Measurements from ENCODE around the gene CNTN4. TPM values are rescaled to one million over a fixed set of nuclear protein-coding genes. Genes with fewer than 3 reads are reported as not detected.

Gene CNTN4
- total RNA-seq, 1 donor from 2014 or later, result not detected

DNA sequence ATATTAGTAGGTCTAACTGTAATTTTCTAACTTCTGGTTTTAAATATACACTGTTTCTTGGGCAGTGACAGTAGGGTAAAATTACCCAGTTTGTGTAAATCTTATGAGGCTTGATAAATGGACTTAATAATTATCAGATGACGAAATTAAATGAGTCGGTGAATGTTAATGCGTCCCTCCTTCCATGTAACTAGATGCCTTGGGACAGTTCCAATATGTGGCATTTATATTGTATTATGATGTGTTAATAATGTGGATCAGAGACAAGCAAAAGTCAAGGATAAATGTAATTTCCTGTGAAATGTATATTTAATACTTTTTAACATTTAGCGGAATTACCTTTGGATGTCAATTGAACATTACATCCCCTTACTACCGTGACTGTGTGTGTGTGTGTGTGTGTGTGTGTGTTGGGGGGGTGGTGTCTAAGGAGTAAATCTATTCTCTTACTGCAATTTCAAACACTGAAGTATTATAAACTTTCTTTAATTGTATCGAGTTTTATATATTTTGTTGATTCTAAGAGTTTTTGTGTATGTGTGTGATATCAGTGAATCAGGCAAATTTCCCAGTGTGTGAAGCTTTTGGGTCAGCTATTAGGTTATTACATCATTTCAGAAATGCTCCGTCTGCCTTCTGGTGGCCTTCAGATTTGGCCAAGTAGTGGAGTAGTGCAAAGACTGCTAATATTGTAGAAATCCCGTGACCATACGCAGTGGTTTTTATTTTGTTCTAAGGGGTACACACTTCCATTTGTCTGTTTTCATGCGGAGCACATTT, 50.1 kb downstream of the CNTN4 start:
- Histone ChIP-seq H3K9me3 (ENCODE audit: insufficient read depth, low read depth, low read length) (no peaks in the 10 kb centered on the region), H4K20me1 (ENCODE audit: insufficient read depth, low read length) (no peaks in the 10 kb centered on the region), H3K4me1 (ENCODE audit: insufficient read depth, low read length) (no peaks in the 10 kb centered on the region), H3K27ac (ENCODE audit: low read depth, low read length) (no peak overlapping the region), H3K36me3 (ENCODE audit: insufficient read depth, low read length) (no peaks in the 10 kb centered on the region), H3K79me2 (ENCODE audit: insufficient read depth, low read length) (no peaks in the 10 kb centered on the region), H3K9ac (ENCODE audit: low read length) (no peak overlapping the region), H3K4me2 (ENCODE audit: low read length) (no peak overlapping the region), H2AFZ (ENCODE audit: low read depth, low read length) (no peak overlapping the region), H3K27me3 (ENCODE audit: insufficient read depth, low read length) (no peaks in the 10 kb centered on the region), H3K4me3 (ENCODE audit: insufficient read depth, low read depth, low read length) (no peak overlapping the region)
- Mint-ChIP-seq H3K4me1 (ENCODE audit: low read depth, unreplicated experiment) (no peaks in the 10 kb centered on the region), H3K9me3 (ENCODE audit: unreplicated experiment) (peaks cover 4% of the 10 kb centered on the region), H3K27ac (ENCODE audit: unreplicated experiment) (no peak overlapping the region), H3K36me3 (ENCODE audit: low read depth, unreplicated experiment) (no peaks in the 10 kb centered on the region), H3K4me3 (ENCODE audit: unreplicated experiment) (no peak overlapping the region), H3K27me3 (ENCODE audit: low read depth, unreplicated experiment) (no peaks in the 10 kb centered on the region)
- DNase-seq (ENCODE audit: low read depth), result no peak
- no peak for FAIRE-seq
- TF ChIP-seq, protein P1, sequence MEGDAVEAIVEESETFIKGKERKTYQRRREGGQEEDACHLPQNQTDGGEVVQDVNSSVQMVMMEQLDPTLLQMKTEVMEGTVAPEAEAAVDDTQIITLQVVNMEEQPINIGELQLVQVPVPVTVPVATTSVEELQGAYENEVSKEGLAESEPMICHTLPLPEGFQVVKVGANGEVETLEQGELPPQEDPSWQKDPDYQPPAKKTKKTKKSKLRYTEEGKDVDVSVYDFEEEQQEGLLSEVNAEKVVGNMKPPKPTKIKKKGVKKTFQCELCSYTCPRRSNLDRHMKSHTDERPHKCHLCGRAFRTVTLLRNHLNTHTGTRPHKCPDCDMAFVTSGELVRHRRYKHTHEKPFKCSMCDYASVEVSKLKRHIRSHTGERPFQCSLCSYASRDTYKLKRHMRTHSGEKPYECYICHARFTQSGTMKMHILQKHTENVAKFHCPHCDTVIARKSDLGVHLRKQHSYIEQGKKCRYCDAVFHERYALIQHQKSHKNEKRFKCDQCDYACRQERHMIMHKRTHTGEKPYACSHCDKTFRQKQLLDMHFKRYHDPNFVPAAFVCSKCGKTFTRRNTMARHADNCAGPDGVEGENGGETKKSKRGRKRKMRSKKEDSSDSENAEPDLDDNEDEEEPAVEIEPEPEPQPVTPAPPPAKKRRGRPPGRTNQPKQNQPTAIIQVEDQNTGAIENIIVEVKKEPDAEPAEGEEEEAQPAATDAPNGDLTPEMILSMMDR (IDR thresholded peaks at IDR 0.05; ENCODE audit: insufficient read depth, low read depth, low read length), result no peak
- TF ChIP-seq EZH2 (IDR thresholded peaks at IDR 0.05; ENCODE audit: insufficient read depth, low read length), result no peak

DNA sequence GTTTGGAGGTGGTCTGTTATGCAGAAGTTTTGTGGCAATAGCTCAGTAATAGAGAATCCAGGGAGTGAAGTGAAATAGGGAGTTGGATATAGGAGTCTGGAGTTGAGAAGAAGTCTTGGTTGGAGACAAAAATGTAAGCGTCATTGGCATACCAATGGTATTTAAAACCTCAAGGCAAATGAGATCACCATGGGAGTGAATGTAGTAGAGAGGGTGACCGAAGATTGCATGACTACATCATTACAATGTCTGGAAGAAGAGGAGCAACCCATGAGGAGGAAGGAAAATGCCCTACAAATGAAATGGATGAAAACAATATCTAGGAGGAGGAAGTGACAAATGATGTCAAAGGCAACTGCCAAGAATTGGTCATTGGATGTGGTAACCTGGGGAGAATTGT, 54.4 kb downstream of the CNTN4 start:
- Mint-ChIP-seq H3K9me3 (ENCODE audit: unreplicated experiment) (peaks cover 5% of the 10 kb centered on the region), H3K4me3 (ENCODE audit: unreplicated experiment) (no peak overlapping the region), H3K27me3 (ENCODE audit: low read depth, unreplicated experiment) (no peaks in the 10 kb centered on the region), H3K27ac (ENCODE audit: unreplicated experiment) (no peak overlapping the region), H3K4me1 (ENCODE audit: low read depth, unreplicated experiment) (no peaks in the 10 kb centered on the region), H3K36me3 (ENCODE audit: low read depth, unreplicated experiment) (no peaks in the 10 kb centered on the region)
- Histone ChIP-seq H3K4me2 (ENCODE audit: low read length) (no peak overlapping the region), H3K27ac (ENCODE audit: low read depth, low read length) (no peak overlapping the region), H3K4me3 (ENCODE audit: insufficient read depth, low read depth, low read length) (no peak overlapping the region), H3K36me3 (ENCODE audit: insufficient read depth, low read length) (no peaks in the 10 kb centered on the region), H2AFZ (ENCODE audit: low read depth, low read length) (no peak overlapping the region), H3K9me3 (ENCODE audit: insufficient read depth, low read depth, low read length) (no peaks in the 10 kb centered on the region), H3K4me1 (ENCODE audit: insufficient read depth, low read length) (no peaks in the 10 kb centered on the region), H3K79me2 (ENCODE audit: insufficient read depth, low read length) (no peaks in the 10 kb centered on the region), H3K9ac (ENCODE audit: low read length) (no peak overlapping the region), H3K27me3 (ENCODE audit: insufficient read depth, low read length) (no peaks in the 10 kb centered on the region), H4K20me1 (ENCODE audit: insufficient read depth, low read length) (no peaks in the 10 kb centered on the region)
- no peak for FAIRE-seq
- no peak for DNase-seq (ENCODE audit: low read depth)
- no peak for TF ChIP-seq EZH2 (IDR thresholded peaks at IDR 0.05; ENCODE audit: insufficient read depth, low read length)
- TF ChIP-seq, protein P1 (IDR thresholded peaks at IDR 0.05; ENCODE audit: insufficient read depth, low read depth, low read length), result no peak

- no peaks in the 10 kb centered on the region for H3K36me3 ChIP-seq (ENCODE audit: insufficient read depth, low read length)
- H3K4me1 ChIP-seq (ENCODE audit: insufficient read depth, low read length), result no peaks in the 10 kb centered on the region
- H3K27ac Mint-ChIP-seq (ENCODE audit: unreplicated experiment), result no peak overlapping the region
- H3K4me3 Mint-ChIP-seq (ENCODE audit: unreplicated experiment), result no peak overlapping the region
- no peaks in the 10 kb centered on the region for H3K4me1 Mint-ChIP-seq (ENCODE audit: low read depth, unreplicated experiment)
- peaks cover 5% of the 10 kb centered on the region for H3K9me3 Mint-ChIP-seq (ENCODE audit: unreplicated experiment)
- H3K79me2 ChIP-seq (ENCODE audit: insufficient read depth, low read length), result no peaks in the 10 kb centered on the region
- no peaks in the 10 kb centered on the region for H3K36me3 Mint-ChIP-seq (ENCODE audit: low read depth, unreplicated experiment)
- FAIRE-seq, result no peak
- no peak overlapping the region for H3K4me3 ChIP-seq (ENCODE audit: insufficient read depth, low read depth, low read length)
- H3K9ac ChIP-seq (ENCODE audit: low read length), result no peak overlapping the region
- TF ChIP-seq EZH2 (IDR thresholded peaks at IDR 0.05; ENCODE audit: insufficient read depth, low read length), result no peak
- TF ChIP-seq, protein P1 (IDR thresholded peaks at IDR 0.05; ENCODE audit: insufficient read depth, low read depth, low read length), result no peak
- H3K9me3 ChIP-seq (ENCODE audit: insufficient read depth, low read depth, low read length), result no peaks in the 10 kb centered on the region
- H3K4me2 ChIP-seq (ENCODE audit: low read length), result no peak overlapping the region
- DNase-seq (ENCODE audit: low read depth), result no peak
- no peaks in the 10 kb centered on the region for H3K27me3 Mint-ChIP-seq (ENCODE audit: low read depth, unreplicated experiment)
- no peak overlapping the region for H3K27ac ChIP-seq (ENCODE audit: low read depth, low read length)
- H4K20me1 ChIP-seq (ENCODE audit: insufficient read depth, low read length), result no peaks in the 10 kb centered on the region
- H3K27me3 ChIP-seq (ENCODE audit: insufficient read depth, low read length), result no peaks in the 10 kb centered on the region
- H2AFZ ChIP-seq (ENCODE audit: low read depth, low read length), result no peak overlapping the region
Measured at GRCh38 chr3:2153547-2153946, 54.9 kb downstream of the CNTN4 start.
